Epidermal melanocyte (primary cell): ENCODE data around the gene CA11.

Source experiments
- DNase-seq: peaks from one replicate; pipeline ENCODE4 v3.0.0; 2011; ENCODE audit warnings: low spot score; ENCODE audit not compliant: insufficient read length

Gene CA11

GRCh38 chr19:48613852-48614435 lies 32.0 kb downstream of the CA11 start:
- DNase-seq, result no peak

DNA sequence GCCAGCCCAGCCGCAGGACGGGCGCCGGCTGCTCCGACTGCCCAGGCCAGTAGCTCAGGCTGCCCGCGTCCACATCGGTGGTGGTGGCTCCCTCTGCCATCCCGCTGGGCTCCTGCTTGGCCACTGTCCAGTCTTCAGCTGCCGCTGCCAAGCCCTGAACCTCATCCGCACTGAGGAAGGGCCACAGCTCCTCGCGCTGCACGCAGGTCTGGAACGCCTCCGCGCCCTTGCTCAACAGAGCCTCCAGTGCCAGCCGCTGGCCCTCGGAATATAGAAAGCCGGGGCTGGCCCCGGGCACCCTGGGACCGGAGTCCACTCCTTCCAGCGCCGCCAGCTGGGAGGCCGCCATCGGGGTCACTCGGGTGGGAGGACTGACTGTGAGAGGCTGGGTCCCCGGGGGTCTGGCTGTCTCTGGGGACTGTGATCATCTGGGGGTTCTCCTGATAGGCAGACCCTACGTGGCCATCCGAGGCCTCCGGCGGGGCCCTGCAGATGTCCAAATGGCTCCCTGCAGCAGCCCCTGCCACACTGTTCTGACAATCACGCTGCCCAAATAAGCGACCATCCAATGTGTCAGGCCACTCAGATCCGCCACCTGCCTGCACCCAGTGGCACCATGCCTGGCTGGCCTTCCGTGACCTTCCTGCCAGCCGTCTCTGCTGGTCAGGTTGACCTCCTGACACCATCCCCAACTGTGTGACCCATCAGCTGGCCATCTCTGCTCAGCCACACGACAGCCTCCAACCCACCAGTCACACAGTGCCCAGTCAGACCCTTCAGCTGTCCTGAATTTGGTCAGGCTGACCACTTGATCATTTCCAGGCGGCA lies 32.7 kb downstream of the CA11 start:
- no peak for DNase-seq

- DNase-seq, result no peak
Measured at GRCh38 chr19:48611872-48612271, 34.1 kb downstream of the CA11 start.

DNA sequence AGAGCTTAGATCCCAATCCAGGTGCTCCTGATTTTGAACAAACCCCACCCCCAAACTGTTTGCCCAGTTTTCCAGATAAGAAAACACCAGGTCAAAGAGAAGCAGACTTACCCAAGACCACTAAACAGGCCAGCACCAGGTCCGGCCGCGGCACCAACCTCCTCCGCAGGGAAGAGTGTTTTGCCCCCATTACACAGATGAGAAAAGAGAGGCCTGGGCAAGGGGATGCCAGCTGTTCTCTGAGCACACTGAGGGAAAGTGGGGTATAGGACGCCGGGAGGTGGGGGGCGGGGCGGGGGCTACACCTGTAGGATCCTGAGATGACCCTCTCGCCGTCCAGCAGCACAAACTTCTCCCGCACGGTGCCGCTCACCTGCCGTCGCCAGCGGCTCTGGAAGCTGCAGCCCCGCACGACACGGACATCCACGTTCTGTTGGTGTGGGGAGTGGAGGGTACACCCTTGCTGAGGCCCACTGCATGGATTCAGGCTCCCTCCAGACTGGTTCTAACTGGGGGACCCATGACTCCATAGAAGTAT lies 36.3 kb downstream of the CA11 start:
- no peak for DNase-seq

GRCh38 chr19:48608798-48609263 lies 37.2 kb downstream of the CA11 start:
- peak; percentile 78 for DNase-seq

DNA sequence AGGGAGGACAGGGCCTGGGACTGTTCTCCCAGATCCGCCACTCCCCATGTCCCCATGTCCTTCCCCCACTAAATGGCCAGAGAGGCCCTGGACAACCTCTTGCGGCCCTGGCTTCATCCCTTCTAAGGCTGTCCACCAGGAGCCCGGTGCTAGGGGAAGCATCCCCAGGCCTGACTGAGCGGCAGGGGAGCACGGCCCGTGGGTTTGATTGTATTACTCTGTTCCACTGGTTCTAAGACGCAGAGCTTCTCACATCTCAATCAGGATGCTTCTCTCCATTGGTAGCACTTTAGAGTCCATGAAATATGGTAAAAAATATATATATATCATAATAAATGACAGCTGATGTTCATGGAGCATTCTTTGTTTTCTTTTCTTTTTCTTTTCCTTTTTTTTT lies 38.6 kb downstream of the CA11 start:
- no peak for DNase-seq

DNA sequence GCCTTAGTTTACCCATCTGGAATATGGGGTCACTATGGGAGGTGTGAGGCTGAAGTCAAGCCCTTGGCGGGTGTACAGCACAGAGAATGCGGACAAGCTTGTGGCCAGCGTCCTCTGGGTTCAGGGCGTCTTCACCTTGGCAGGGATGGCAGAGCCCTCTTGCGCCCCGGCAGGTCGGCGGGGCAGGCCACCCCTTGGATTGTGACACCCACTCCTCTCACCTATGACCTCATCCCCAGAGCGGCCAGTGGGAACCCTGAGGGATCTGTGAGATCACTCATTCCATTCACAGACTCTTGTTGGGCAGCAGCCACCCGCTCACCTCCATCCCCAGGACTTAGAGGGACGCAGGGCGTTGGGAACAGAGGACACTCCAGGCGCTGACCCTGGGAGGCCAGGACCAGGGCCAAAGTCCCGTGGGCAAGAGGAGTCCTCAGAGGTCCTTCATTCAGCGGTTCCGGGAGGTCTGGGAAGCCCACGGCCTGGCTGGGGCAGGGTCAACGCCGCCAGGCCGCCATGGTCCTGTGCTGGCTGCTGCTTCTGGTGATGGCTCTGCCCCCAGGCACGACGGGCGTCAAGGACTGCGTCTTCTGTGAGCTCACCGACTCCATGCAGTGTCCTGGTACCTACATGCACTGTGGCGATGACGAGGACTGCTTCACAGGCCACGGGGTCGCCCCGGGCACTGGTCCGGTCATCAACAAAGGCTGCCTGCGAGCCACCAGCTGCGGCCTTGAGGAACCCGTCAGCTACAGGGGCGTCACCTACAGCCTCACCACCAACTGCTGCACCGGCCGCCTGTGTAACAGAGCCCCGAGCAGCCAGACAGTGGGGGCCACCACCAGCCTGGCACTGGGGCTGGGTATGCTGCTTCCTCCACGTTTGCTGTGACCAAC lies 39.3 kb downstream of the CA11 start, which contains the start of gene SPACA4:
Gene SPACA4 (plus strand): TSS at position 280 of the 896 bp plus-strand sequence. CDS start 237 bp downstream, at position 517.
- DNase-seq, result no peak

DNA sequence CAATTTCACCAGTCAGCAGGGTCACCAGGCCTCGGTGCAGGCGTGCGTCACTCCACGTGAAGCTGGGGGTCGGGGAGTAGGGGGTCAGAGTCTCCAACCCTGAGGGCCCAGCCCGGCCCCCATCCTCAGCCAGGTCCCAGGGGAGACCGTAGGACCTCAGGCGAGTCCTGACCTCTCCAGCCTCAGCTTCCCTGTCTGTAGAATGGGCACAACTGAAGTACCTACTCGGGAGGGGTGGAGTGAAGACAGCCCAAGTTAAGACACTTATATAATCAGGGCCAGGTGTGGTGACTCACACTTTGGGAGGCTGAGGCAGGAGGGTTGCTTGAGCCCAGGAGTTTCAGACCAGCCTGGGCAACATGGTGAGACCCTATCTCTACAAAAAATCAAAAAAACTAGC lies 42.1 kb downstream of the CA11 start:
- DNase-seq, result no peak

GRCh38 chr19:48603449-48603848 lies 42.5 kb downstream of the CA11 start:
- no peak for DNase-seq

DNA sequence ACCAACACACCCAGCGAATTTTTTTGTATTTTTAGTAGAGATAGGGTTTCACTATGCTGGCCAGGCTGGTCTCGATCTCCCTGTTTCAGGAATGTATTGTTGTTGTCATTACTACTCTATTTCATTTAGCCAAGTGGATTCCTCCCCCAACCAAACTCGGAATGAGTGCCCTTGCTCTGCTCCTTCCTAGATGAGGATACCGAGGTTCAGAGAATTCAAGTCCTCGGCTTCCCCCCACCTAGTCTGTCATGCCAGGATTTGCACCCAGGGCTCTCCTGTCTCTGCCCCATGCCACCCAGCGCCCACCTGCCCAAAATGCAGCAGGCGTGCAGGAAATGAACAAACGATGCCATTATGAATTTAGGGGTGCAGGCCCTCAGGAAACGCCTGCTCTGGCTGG lies 43.0 kb downstream of the CA11 start:
- DNase-seq, result no peak

DNA sequence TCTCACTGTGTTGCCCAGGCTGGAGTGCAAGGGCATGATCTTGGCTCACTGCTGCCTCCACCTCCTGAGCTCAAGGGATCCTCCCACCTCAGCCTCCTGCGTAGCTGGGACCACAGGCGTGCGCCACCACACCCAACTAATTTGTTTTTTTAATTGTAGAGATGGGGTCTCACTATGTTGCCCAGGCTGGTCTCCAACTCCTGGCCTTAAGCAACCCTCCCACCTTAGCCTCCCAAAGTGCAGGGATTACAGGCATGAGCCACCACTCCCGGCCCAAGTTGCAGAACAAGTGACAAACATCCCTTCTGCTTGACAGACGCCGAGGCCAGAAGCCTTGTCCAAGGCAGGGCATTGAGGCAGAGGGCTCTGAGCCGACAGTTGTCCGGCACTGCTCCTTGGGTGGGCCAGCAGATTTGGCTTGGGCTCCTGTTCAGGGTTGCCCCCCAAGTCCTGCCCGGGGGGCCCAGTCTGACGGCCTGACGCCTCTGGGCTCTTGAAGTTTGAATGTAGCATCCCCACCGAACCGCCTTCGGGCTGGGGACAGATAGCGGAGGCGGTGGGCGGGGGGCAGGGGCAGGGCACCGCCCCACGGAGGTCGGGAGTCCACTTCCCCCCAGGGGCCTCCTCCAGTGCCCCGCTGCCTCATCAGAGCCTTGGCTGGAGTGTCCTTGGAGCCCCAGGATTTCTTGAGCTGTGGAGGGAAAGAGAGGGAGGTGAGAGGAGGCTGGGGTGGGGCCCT lies 45.1 kb downstream of the CA11 start:
- DNase-seq, result peak; percentile 10

DNA sequence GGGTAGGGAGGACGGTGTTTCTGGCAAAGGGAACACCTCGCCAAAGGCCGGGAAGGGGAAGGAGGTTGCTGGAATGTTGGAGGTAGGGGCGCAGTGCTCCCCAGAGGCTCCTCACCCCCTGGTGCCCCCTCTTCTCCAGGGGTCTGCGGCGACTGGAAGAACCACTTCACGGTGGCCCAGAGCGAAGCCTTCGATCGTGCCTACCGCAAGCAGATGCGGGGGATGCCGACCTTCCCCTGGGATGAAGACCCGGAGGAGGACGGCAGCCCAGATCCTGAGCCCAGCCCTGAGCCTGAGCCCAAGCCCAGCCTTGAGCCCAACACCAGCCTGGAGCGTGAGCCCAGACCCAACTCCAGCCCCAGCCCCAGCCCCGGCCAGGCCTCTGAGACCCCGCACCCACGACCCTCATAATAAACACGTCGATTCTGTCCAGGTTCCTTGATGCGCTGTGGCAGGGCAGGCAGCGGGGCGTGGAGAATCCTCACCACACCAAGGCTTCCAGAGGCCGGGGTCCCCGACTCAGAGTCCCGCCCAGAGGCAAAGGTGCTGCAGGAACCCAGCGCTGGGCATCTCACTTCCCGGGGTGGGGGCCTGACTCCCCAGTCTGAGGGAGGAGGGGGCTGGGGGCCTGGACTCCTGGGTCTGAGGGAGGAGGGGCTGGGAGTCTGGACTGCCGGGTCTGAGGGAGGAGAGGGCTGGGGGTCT lies 46.8 kb downstream of the CA11 start:
- DNase-seq, result no peak

DNA sequence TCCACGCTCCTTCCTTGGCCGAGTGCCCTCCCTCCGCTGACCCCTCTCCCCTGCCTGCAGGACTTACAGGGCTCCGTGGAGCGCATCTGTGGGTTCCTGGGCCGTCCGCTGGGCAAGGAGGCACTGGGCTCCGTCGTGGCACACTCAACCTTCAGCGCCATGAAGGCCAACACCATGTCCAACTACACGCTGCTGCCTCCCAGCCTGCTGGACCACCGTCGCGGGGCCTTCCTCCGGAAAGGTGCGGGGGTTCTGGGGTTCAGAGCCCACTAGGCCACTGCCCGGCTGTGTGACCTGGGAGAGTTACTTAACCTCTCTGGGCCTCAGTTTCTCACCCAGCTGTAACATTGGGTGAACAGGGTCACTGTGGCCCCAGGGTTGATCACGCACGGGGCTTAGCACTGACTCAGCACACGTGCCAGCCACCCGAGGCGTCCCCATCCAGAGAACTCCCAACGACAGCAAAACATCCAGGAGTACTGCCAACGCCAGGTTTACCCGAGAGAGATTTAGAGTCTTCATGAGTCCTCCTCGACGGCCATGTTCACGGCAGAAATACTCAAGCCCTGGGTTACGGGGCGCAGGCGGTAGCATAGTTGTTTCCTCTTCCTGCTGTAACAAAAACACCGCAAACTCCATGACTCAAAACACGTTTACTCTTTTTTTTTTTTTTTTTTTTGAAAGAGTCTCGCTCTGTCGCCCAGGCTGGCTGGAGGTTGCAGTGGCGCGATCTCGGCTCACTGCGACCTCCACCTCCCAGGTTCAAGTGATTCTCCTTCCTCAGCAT lies 49.1 kb downstream of the CA11 start:
- no peak for DNase-seq

GRCh38 chr19:48596237-48596636 lies 49.8 kb downstream of the CA11 start:
- DNase-seq, result no peak

- DNase-seq, result no peak
Measured at GRCh38 chr19:48595833-48596232, 50.2 kb downstream of the CA11 start.

- no peak for DNase-seq
Measured at GRCh38 chr19:48595171-48595570, 50.8 kb downstream of the CA11 start.

DNA sequence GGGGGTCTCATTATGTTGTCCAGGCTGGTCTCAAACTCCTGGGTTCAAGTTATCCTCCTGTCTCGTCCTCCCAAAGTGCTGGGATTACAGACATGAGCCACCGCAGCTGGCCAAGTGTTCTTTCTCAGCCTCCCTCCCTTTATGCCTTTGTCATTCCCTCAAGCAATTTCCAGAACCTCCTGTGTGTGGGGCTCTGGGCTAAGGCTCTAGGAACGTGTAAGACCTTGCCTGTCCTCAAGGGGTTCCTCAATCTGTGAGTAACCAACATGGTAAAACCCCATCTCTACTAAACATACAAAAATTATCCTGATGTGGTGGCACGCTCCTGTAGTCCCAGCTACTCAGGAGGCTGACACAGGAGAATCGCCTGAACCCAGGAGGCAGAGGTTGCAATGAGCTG lies 55.0 kb downstream of the CA11 start:
- DNase-seq, result no peak

- DNase-seq, result peak; percentile 89
Measured at GRCh38 chr19:48588670-48589401, 57.2 kb downstream of the CA11 start.
